Ectodermal cell (in vitro differentiated cells): ENCODE data around the gene C12orf56.
"Not testable (repeated sequence)": the region's sequence is repeated elsewhere in the genome, so short reads cannot be mapped to it uniquely, and the experiment has no call there.

Experiments used
- H3K27ac ChIP-seq: 2 replicates; pipeline ENCODE4 v1.7.0; 2013; ENCODE audit warnings: mild to moderate bottlenecking, low read depth, low read length; ENCODE audit not compliant: insufficient read depth, poor library complexity, severe bottlenecking
- H3K27me3 ChIP-seq: 2 replicates; pipeline ENCODE4 v1.7.0; 2013; ENCODE audit warnings: mild to moderate bottlenecking, low read length; ENCODE audit not compliant: insufficient read depth, control insufficient read depth, poor library complexity, severe bottlenecking
- H3K36me3 ChIP-seq: one replicate; pipeline ENCODE4 v1.7.0; 2013; ENCODE audit warnings: low read length; ENCODE audit not compliant: control insufficient read depth, insufficient read depth
- H3K4me1 ChIP-seq: one replicate; pipeline ENCODE4 v1.7.0; 2013; ENCODE audit warnings: low read length; ENCODE audit not compliant: control insufficient read depth, insufficient read depth
- H3K4me3 ChIP-seq: 2 replicates; pipeline ENCODE4 v1.7.0; 2013; ENCODE audit warnings: low read depth, low read length, control low read depth; ENCODE audit not compliant: insufficient read depth
- H3K9me3 ChIP-seq: 2 replicates; pipeline ENCODE4 v1.7.0; 2013; ENCODE audit warnings: mild to moderate bottlenecking, low read length, moderate library complexity; ENCODE audit not compliant: control insufficient read depth
- WGBS, 2 experiments: methylation state at CpG; one replicate each; pipeline ENCODE4 v1.1.7; 2013; ENCODE audit warnings: missing lambda C conversion rate in 2 of 2; 5-methylcytosine and 5-hydroxymethylcytosine counted together

The C12orf56 gene

GRCh38 chr12:64387197-64387816 lies 3.3 kb downstream of the C12orf56 start:
- no peaks in the 10 kb centered on the region for H3K9me3 ChIP-seq
- WGBS, 2 experiments = 91 to 95% methylated on average over 6 of the region's 6 CpGs
- H3K4me3 ChIP-seq = no peak overlapping the region
- peaks cover 15% of the 10 kb centered on the region for H3K27me3 ChIP-seq
- no peaks in the 10 kb centered on the region for H3K4me1 ChIP-seq
- no peak overlapping the region for H3K27ac ChIP-seq
- no peaks in the 10 kb centered on the region for H3K36me3 ChIP-seq

- Histone ChIP-seq H3K36me3 (no peaks in the 10 kb centered on the region), H3K4me3 (no peak overlapping the region), H3K4me1 (no peaks in the 10 kb centered on the region), H3K27ac (no peak overlapping the region), H3K9me3 (no peaks in the 10 kb centered on the region), H3K27me3 (peaks cover 8% of the 10 kb centered on the region)
- WGBS, 2 experiments = 82 to 94% methylated on average over 2 of the region's 2 CpGs
These were observed 5.1 kb downstream of the C12orf56 start for GRCh38 chr12:64385468-64385867.

- no peak overlapping the region for H3K27ac ChIP-seq
- no peaks in the 10 kb centered on the region for H3K36me3 ChIP-seq
- H3K4me3 ChIP-seq = no peak overlapping the region
- H3K27me3 ChIP-seq = peaks cover 3% of the 10 kb centered on the region
- no peaks in the 10 kb centered on the region for H3K9me3 ChIP-seq
- no peaks in the 10 kb centered on the region for H3K4me1 ChIP-seq
- 85 to 96% methylated on average over 3 of the region's 3 CpGs for WGBS, 2 experiments
These were observed 5.5 kb downstream of the C12orf56 start for GRCh38 chr12:64385019-64385418.

- 100% methylated on average over 1 of the region's 1 CpG; no CpG with 5 or more reads in 1 of the 2 experiments for WGBS, 2 experiments
- no peaks in the 10 kb centered on the region for H3K4me1 ChIP-seq
- no peaks in the 10 kb centered on the region for H3K9me3 ChIP-seq
- no peak overlapping the region for H3K4me3 ChIP-seq
- H3K27me3 ChIP-seq = no peaks in the 10 kb centered on the region
- H3K27ac ChIP-seq = no peak overlapping the region
- H3K36me3 ChIP-seq = no peaks in the 10 kb centered on the region
These were observed 6.9 kb downstream of the C12orf56 start for GRCh38 chr12:64383675-64384074.

DNA sequence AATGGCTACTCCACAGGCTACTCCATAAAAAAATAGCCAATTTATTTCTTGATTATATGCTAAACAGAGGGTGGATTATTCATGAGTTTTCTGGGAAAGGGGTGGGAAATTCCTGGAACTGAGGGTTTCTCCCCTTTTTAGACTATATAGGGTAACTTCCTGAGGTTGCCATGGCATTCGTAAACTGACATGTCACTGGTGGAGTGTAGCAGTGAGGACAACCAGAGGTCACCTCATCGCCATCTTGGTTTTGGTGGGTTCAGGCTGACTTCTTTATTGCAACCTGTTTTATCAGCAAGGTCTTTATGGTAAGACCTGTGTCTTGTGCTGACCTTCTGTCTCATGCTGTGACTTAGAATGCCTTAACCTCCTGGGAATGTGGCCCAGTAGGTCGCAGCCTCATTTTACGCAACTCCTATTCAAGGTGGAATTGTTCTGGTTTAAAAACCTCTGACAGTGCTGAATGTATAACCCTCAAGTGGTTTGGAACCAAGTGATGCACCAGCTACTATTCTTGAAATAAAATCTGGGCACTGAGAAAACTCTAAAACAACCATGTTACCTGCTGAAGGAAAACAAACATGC lies 27.7 kb downstream of the C12orf56 start:
- Histone ChIP-seq H3K27me3 (no peaks in the 10 kb centered on the region), H3K27ac (no peak overlapping the region), H3K4me1 (no peaks in the 10 kb centered on the region), H3K36me3 (no peaks in the 10 kb centered on the region), H3K4me3 (no peak overlapping the region), H3K9me3 (no peaks in the 10 kb centered on the region)
- WGBS, 2 experiments = 84 to 91% methylated on average over 4 of the region's 4 CpGs

DNA sequence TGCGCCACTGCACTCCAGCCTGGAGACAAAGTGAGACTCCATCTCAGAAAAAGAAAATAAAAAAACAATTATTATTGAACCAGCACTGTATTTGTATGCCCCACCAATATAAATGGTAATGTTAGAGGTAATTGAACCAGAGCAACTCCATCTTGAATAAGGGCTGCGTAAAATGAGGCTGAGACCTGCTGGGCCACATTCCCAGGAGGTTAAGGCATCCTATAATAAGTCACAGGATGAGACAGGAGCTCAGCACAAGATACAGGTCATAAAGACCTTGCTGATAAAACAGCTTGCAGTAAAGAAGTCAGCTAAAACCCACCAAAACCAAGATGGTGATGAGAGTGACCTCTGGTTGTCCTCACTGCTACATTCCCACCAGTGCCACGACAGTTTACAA lies 29.4 kb downstream of the C12orf56 start:
- H3K9me3 ChIP-seq, H3K36me3 ChIP-seq, H3K4me3 ChIP-seq, H3K27me3 ChIP-seq, H3K4me1 ChIP-seq, H3K27ac ChIP-seq: not testable (repeated sequence)
- 87 to 97% methylated on average over 3 of the region's 3 CpGs for WGBS, 2 experiments

DNA sequence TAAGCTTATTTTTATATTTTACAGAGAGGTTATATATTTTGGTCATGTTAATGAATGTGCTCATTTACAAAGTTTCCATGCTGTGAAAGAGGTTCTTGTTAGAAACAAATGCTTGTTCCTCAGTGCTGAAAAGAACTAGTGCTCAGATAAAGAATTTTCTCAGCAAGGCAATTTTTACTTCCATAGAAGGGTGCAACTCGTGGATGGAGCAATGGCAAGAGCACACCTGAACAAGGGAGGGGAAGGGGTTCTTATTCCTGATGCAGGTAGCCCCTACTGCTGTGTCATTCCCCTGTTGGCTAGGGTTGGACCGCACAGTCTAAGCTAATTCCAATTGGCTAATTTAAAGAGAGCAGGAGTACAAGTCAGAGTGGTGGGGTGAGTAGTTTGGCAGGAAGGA lies 34.3 kb downstream of the C12orf56 start:
- not testable (repeated sequence) for H3K9me3 ChIP-seq, H3K27ac ChIP-seq, H3K36me3 ChIP-seq, H3K4me3 ChIP-seq, H3K27me3 ChIP-seq, H3K4me1 ChIP-seq
- 94 to 100% methylated on average over 2 of the region's 2 CpGs for WGBS, 2 experiments

DNA sequence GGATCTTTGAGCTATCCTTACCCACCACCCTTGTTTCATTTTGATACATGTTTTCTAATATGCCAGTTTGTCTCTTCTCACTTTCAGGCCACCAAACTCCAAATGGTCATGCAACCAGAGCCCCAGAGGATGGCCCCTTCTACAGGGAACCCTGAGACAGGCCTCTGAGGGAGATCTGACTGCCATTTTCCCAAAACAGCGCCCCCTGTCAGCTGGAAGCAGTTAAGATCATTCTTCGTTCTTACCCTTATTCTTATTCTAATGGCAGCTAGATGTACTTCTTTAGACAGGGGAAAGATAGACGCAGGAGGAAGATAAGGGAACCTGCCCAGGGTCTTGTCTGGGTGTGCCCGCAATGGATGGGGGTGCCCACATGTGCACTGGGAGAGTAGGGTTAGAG lies 38.4 kb downstream of the C12orf56 start:
- Histone ChIP-seq H3K4me3 (no peak overlapping the region), H3K27ac (no peak overlapping the region)
- 80 to 82% methylated on average over 4 of the region's 4 CpGs for WGBS, 2 experiments

GRCh38 chr12:64351265-64351664 lies 39.3 kb downstream of the C12orf56 start:
- 94 to 95% methylated on average over 5 of the region's 5 CpGs for WGBS, 2 experiments
- Histone ChIP-seq H3K27me3 (no peaks in the 10 kb centered on the region), H3K4me3 (no peak overlapping the region), H3K4me1 (no peaks in the 10 kb centered on the region), H3K9me3 (no peaks in the 10 kb centered on the region), H3K27ac (no peak overlapping the region), H3K36me3 (no peaks in the 10 kb centered on the region)

More for the DNA sequence above, 38.4 kb downstream of the C12orf56 start:
- Histone ChIP-seq H3K4me1 (no peaks in the 10 kb centered on the region), H3K36me3 (no peaks in the 10 kb centered on the region), H3K9me3 (no peaks in the 10 kb centered on the region), H3K27me3 (no peaks in the 10 kb centered on the region)

GRCh38 chr12:64347630-64348029 lies 42.9 kb downstream of the C12orf56 start:
- Histone ChIP-seq H3K27me3 (no peaks in the 10 kb centered on the region), H3K4me1 (no peaks in the 10 kb centered on the region), H3K9me3 (no peaks in the 10 kb centered on the region), H3K27ac (no peak overlapping the region), H3K36me3 (no peaks in the 10 kb centered on the region), H3K4me3 (no peak overlapping the region)
- 79 to 93% methylated on average over 2 of the region's 2 CpGs for WGBS, 2 experiments
